Nephron progenitor cell (in vitro differentiated cells): ENCODE data around the gene RAPGEF4.

Source experiments
- DNase-seq: peaks from one replicate; pipeline ENCODE4 v3.0.0; 2021
- H3K27ac Mint-ChIP-seq: 2 replicates; pipeline ENCODE4 v1.8.0; 2021; ENCODE audit warnings: mild to moderate bottlenecking, moderate library complexity, mixed read lengths
- H3K27me3 Mint-ChIP-seq: 2 replicates; pipeline ENCODE4 v1.8.0; 2021; ENCODE audit warnings: mild to moderate bottlenecking, low read depth, mixed read lengths; ENCODE audit not compliant: poor library complexity
- H3K36me3 Mint-ChIP-seq: 2 replicates; pipeline ENCODE4 v1.8.0; 2021; ENCODE audit warnings: low read depth, mixed read lengths
- H3K4me1 Mint-ChIP-seq: 2 replicates; pipeline ENCODE4 v1.8.0; 2021; ENCODE audit warnings: mixed read lengths
- H3K4me3 Mint-ChIP-seq: 2 replicates; pipeline ENCODE4 v1.8.0; 2021; ENCODE audit warnings: mild to moderate bottlenecking, moderate library complexity, mixed read lengths
- H3K9me3 Mint-ChIP-seq: 2 replicates; pipeline ENCODE4 v1.8.0; 2021; ENCODE audit warnings: mild to moderate bottlenecking, moderate library complexity, mixed read lengths
- TF ChIP-seq, protein P1 (sequence below): fragments of 200-600 bp; sonication (generic); IDR thresholded peaks from 2 replicates; pipeline ENCODE4 v1.5.0; 2021; ENCODE audit warnings: antibody characterized with exemption

The RAPGEF4 gene

GRCh38 chr2:172937884-172938712 is 202.5 kb downstream of the RAPGEF4 start:
- H3K27ac Mint-ChIP-seq = no peak overlapping the region
- no peaks in the 10 kb centered on the region for H3K4me1 Mint-ChIP-seq

DNA sequence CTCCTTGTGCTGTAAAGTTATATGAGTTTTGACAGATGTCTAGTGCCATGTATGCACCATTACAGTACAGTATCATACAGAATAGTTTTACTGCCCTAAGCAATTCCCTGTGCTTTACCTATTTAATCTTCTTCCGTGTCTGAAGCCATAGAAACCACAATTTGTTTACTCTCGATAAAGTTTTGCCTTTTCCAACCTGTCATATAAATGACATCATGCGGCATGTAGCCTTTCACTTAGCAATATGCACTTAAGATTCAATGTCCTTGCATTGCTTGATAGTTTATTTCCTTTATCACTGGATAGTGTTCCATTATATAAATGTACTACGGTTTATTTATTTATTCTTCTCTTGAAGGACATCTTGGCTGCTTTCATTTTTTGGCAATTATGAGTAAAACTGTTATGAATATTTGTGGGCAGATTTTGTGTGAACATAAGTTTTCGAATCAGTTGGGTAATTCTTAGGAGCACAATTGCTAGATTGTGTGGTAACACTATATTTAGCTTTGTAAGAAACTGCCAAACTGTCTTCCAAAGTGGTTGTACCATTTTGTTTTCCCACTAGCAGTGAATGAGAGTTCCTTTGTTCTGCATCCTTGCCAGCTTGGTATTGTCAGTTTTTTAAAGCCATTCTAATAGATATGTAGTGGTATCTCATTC is 203.2 kb downstream of the RAPGEF4 start:
- H3K9me3 Mint-ChIP-seq = peaks cover 3% of the 10 kb centered on the region
- no peak overlapping the region for H3K4me3 Mint-ChIP-seq
- no peaks in the 10 kb centered on the region for H3K4me1 Mint-ChIP-seq
- peaks cover 14% of the 10 kb centered on the region for H3K27me3 Mint-ChIP-seq
- DNase-seq = no peak
- no peaks in the 10 kb centered on the region for H3K36me3 Mint-ChIP-seq
- TF ChIP-seq, protein P1, sequence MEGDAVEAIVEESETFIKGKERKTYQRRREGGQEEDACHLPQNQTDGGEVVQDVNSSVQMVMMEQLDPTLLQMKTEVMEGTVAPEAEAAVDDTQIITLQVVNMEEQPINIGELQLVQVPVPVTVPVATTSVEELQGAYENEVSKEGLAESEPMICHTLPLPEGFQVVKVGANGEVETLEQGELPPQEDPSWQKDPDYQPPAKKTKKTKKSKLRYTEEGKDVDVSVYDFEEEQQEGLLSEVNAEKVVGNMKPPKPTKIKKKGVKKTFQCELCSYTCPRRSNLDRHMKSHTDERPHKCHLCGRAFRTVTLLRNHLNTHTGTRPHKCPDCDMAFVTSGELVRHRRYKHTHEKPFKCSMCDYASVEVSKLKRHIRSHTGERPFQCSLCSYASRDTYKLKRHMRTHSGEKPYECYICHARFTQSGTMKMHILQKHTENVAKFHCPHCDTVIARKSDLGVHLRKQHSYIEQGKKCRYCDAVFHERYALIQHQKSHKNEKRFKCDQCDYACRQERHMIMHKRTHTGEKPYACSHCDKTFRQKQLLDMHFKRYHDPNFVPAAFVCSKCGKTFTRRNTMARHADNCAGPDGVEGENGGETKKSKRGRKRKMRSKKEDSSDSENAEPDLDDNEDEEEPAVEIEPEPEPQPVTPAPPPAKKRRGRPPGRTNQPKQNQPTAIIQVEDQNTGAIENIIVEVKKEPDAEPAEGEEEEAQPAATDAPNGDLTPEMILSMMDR = no peak
- no peak overlapping the region for H3K27ac Mint-ChIP-seq

More at GRCh38 chr2:172937884-172938712, 202.5 kb downstream of the RAPGEF4 start:
- DNase-seq = no peak
- Mint-ChIP-seq H3K9me3 (peaks cover 3% of the 10 kb centered on the region), H3K27me3 (peaks cover 11% of the 10 kb centered on the region), H3K4me3 (no peak overlapping the region), H3K36me3 (no peaks in the 10 kb centered on the region)
- TF ChIP-seq, protein P1 = no peak

- Mint-ChIP-seq H3K27ac (no peak overlapping the region), H3K27me3 (peaks cover 6% of the 10 kb centered on the region), H3K4me3 (no peak overlapping the region), H3K36me3 (no peaks in the 10 kb centered on the region), H3K9me3 (peaks cover 3% of the 10 kb centered on the region), H3K4me1 (no peaks in the 10 kb centered on the region)
- DNase-seq = no peak
- TF ChIP-seq, protein P1 = no peak
Observed at GRCh38 chr2:172943539-172943938, 207.9 kb downstream of the RAPGEF4 start.

DNA sequence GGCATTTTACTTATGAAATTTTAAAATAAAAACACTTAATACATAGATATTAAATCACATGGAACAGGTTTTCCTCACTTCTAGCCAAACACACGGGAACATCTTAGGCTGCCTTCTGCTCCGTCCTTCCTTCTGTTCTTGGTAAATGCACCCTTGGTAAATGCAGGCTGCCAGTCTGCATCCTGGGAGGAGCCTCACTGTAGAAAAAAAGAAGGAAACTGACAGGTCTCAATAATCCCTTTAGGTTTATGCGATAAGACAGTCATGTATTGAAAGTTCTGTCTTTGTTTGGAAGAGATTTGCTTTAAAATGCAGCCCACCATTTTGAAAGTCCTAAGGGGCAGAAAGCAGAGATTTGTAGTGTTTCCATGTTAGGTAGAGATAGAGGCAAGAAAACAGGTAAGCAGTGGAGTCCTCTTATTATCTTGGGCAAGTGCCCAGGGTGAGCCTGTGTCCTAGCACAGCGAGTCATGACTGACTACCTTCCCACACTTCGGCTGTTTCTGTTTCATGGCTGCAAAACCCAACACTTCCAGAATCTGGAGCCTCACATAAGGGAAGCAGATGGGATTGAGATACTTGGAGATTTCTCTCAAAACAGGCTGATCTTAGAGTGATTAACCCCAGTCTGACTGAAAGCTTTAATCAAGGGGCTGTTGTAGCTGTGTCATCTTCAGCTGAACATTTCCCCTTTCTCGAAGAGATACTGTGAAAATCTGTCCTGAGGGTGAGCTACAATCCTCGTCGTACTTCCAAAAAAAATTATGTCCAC is 208.6 kb downstream of the RAPGEF4 start:
- no peak for DNase-seq
- no peaks in the 10 kb centered on the region for H3K4me1 Mint-ChIP-seq
- peaks cover 3% of the 10 kb centered on the region for H3K9me3 Mint-ChIP-seq
- H3K36me3 Mint-ChIP-seq = no peaks in the 10 kb centered on the region
- no peak overlapping the region for H3K4me3 Mint-ChIP-seq
- TF ChIP-seq, protein P1 = no peak
- H3K27me3 Mint-ChIP-seq = peaks cover 6% of the 10 kb centered on the region
- H3K27ac Mint-ChIP-seq = no peak overlapping the region

DNA sequence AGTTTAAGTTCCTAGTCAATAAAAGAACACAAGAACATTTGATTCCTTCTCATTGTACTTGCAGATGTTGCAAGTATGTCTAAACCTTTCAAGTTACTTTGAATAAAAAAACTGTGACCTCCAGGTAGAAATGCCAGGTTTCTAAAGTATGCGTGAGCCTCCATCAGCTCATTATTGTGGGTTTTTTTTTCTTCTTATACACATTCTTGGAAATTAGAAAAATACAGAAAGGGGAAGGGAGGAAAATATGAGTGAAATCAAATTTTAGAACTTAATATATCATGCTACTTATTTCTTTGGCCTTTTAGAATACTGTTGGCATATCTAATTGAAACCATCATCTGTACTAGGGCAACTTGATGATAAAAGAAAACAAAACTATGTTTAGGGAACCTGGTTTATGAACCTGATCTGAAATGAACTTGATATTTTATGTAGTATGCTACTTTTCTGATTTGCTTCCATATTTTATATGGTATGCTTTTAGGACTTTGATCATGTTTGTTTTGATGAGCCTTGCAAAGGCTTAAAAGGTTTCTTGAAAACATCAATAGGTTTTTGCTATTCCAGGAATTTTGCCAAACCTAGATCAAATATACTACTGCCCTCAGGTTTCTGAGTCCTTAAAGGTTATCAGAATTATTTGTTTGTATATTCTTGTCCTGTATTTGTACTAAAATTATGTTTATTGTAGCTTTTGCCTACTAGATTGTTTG is 209.3 kb downstream of the RAPGEF4 start:
- TF ChIP-seq, protein P1 = no peak
- H3K4me1 Mint-ChIP-seq = no peaks in the 10 kb centered on the region
- no peak overlapping the region for H3K4me3 Mint-ChIP-seq
- H3K36me3 Mint-ChIP-seq = no peaks in the 10 kb centered on the region
- peaks cover 3% of the 10 kb centered on the region for H3K9me3 Mint-ChIP-seq
- DNase-seq = no peak
- peaks cover 6% of the 10 kb centered on the region for H3K27me3 Mint-ChIP-seq
- H3K27ac Mint-ChIP-seq = no peak overlapping the region
